ENCODE results near the gene P4HA2. TPM values are rescaled to one million over a fixed set of nuclear protein-coding genes. Genes with fewer than 3 reads are reported as not detected.
A peak's percentile ranks its signal among the peaks of the same experiment; 100 is the strongest.

The P4HA2 gene
- total and polyA plus RNA-seq, 2 of the 8 experiments (the other 6 are each of a cell fraction or from before 2014, with no cell fraction given): 7.4 to 9.3 TPM

GRCh38 chr5:132261881-132262845 is 34.5 kb upstream of the P4HA2 start:
- H4K91ac ChIP-seq (replicated peaks; ENCODE audit: insufficient read length, low read length): no peak overlapping the region
- no peak overlapping the region for H3K9ac ChIP-seq (replicated peaks in 1 of 4; ENCODE audit: extremely low read depth in 1 of 4, low read depth in 3 of 4, low read length in 3 of 4)
- H2AFZ ChIP-seq (ENCODE audit: low read length): no peak overlapping the region
- no peak overlapping the region for H2AK5ac ChIP-seq (ENCODE audit: low read depth, low read length)
- no peak overlapping the region for H3K56ac ChIP-seq (replicated peaks; ENCODE audit: insufficient read length, low read depth, low read length)
- H2BK15ac ChIP-seq (ENCODE audit: low read length): no peak overlapping the region
- H3K36me3 ChIP-seq (ENCODE audit: control insufficient read depth in 2 of 4, insufficient read depth in 4 of 4, low read length in 3 of 4): no peaks in the 10 kb centered on the region
- no peak overlapping the region for H3K23ac ChIP-seq (ENCODE audit: insufficient read length)
- 88% methylated on average over 7 of the region's 7 CpGs; no CpG with 5 or more reads in 1 of the 2 experiments for WGBS, 2 experiments (ENCODE audit: extremely low coverage in 1 of 2, insufficient coverage in 1 of 2, insufficient read length in 1 of 2, insufficient replicate concordance in 2 of 2, low coverage in 1 of 2, low lambda C conversion rate in 2 of 2, missing lambda C conversion rate in 1 of 2)
- no peak for FAIRE-seq
- peak in 1 of 2 experiments; percentile 31 for DNase-seq (ENCODE audit: low read depth in 1 of 2, low spot score in 2 of 2)
- TF ChIP-seq POLR2AphosphoS5 (IDR thresholded peaks at IDR 0.05; ENCODE audit: low read depth, low read length): no peak
- TF ChIP-seq BRCA1 (IDR thresholded peaks at IDR 0.05; ENCODE audit: low read depth, low read length): no peak
- no peak for TF ChIP-seq ATF3 (IDR thresholded peaks at IDR 0.05; ENCODE audit: insufficient read depth, low read depth, low read length)
- TF ChIP-seq GABPA (IDR thresholded peaks at IDR 0.05; ENCODE audit: borderline replicate concordance, insufficient read depth, low read length): no peak
- peaks cover 6% of the 10 kb centered on the region; the same call in 1 of the 2 replicates for H3K23me2 ChIP-seq (ENCODE audit: low read depth, low read length)
- ChIA-PET CTCF (ENCODE audit: partially characterized antibody) (interaction anchor here (0.8 to 5.1 kb wide), 8 partner anchors 7 to 72 kb away, joined by 3 to 54 read pairs (median 6); no protein-coding TSS in a partner anchor), POLR2A (ENCODE audit: partially characterized antibody) (interaction anchor here (1.2 to 1.8 kb wide), 2 partner anchors 31 to 167 kb away, joined by 3 to 4 read pairs; no protein-coding TSS in a partner anchor)
- no peak overlapping the region for H2BK120ac ChIP-seq (replicated peaks; ENCODE audit: low read depth, low read length)
- no peak overlapping the region for H3K4me2 ChIP-seq (ENCODE audit: insufficient read depth in 1 of 2, low read depth in 2 of 2, low read length in 2 of 2)
- H3K4me3 ChIP-seq (ENCODE audit: extremely low read depth in 1 of 4, insufficient read depth in 2 of 4, low read depth in 3 of 4, low read length in 4 of 4): no peak overlapping the region
- H3K18ac ChIP-seq (ENCODE audit: extremely low read depth, low read length): no peak overlapping the region
- no peak overlapping the region for H2BK20ac ChIP-seq (ENCODE audit: low read length)
- H3K79me2 ChIP-seq (ENCODE audit: control insufficient read depth in 1 of 2, insufficient read depth in 2 of 2, low read length in 2 of 2): no peaks in the 10 kb centered on the region
- H2BK12ac ChIP-seq (ENCODE audit: low read depth, low read length): no peak overlapping the region
- H3K4me1 ChIP-seq (replicated peaks in 1 of 4; ENCODE audit: control insufficient read depth in 3 of 4, insufficient read depth in 4 of 4, low read length in 3 of 4): peaks cover 0 to 15% (median 2%) of the 10 kb centered on the region in 4 experiments; a peak in 5 of 7 replicates
- no peak overlapping the region for H2BK5ac ChIP-seq (ENCODE audit: low read depth, low read length)
- no peaks in the 10 kb centered on the region; the same call in 1 of the 2 replicates for H3K79me1 ChIP-seq (ENCODE audit: low read depth, low read length)
- no peaks in the 10 kb centered on the region for H3K9me3 ChIP-seq (ENCODE audit: insufficient read depth in 2 of 2, low read depth in 1 of 2, low read length in 1 of 2)
- no peak overlapping the region for H3K4ac ChIP-seq (replicated peaks; ENCODE audit: insufficient read length, low read depth, low read length)
- H3K14ac ChIP-seq (ENCODE audit: insufficient read length): no peak overlapping the region
- H3K27me3 ChIP-seq (replicated peaks in 1 of 4; ENCODE audit: control insufficient read depth in 3 of 4, extremely low read depth in 1 of 4, insufficient read depth in 3 of 4, low read length in 3 of 4): peaks cover 0 to 8% (median 6%) of the 10 kb centered on the region in 4 experiments; a peak in 3 of 7 replicates
- H4K20me1 ChIP-seq (replicated peaks in 1 of 2; ENCODE audit: control insufficient read depth in 1 of 2, insufficient read depth in 2 of 2, low read length in 2 of 2): no peaks in the 10 kb centered on the region
- no peak overlapping the region for H4K5ac ChIP-seq (ENCODE audit: insufficient read length, low read depth, low read length)
- H4K8ac ChIP-seq (ENCODE audit: extremely low read depth, insufficient read depth, low read length): no peak overlapping the region
- H3K27ac ChIP-seq (ENCODE audit: low read depth, low read length): no peak overlapping the region

Data from H1 (cell line).